Measurements from ENCODE around the gene HLA-DQA1.

GRCh38 chr6:32665661-32666060 lies 28.5 kb downstream of the HLA-DQA1 start:
- TF ChIP-seq MAX (IDR thresholded peaks at IDR 0.05; ENCODE audit: low read depth, low read length) (no peak), PBX3 (IDR thresholded peaks at IDR 0.05; ENCODE audit: insufficient replicate concordance, low read depth, low read length) (no peak), POLR2AphosphoS5 (IDR thresholded peaks at IDR 0.05; ENCODE audit: low read length) (no peak), USF1 (IDR thresholded peaks at IDR 0.05; ENCODE audit: borderline replicate concordance, extremely low read length, insufficient read depth, low read depth, low read length) (no peak), RFX5 (IDR thresholded peaks at IDR 0.05; ENCODE audit: low read depth, low read length) (no peak), ATF3 (IDR thresholded peaks at IDR 0.05; ENCODE audit: borderline replicate concordance, extremely low read depth, low read depth, low read length) (no peak), EZH2 (IDR thresholded peaks at IDR 0.05; ENCODE audit: borderline replicate concordance, control insufficient read depth, low read depth, low read length) (no peak), PAX8 (IDR thresholded peaks at IDR 0.05) (no peak), EP300 (IDR thresholded peaks at IDR 0.05; ENCODE audit: borderline replicate concordance in 1 of 2, control insufficient read depth in 1 of 2, low read depth in 2 of 2, low read length in 2 of 2) (no peak), ZNF274 (IDR thresholded peaks at IDR 0.05; ENCODE audit: insufficient read depth, insufficient read length) (no peak), TCF12 (IDR thresholded peaks at IDR 0.05; ENCODE audit: low read depth, low read length) (no peak), E2F4 (IDR thresholded peaks at IDR 0.05; ENCODE audit: low read depth, low read length) (no peak), CTCF (IDR thresholded peaks at IDR 0.05 in 2 of 3, conservative IDR thresholded peaks at IDR 0.05 in 1 of 3; ENCODE audit: control insufficient read depth in 2 of 3, extremely low read depth in 1 of 3, insufficient read depth in 1 of 3, low read depth in 3 of 3, low read length in 3 of 3) (no peak), REST (IDR thresholded peaks at IDR 0.05; ENCODE audit: low read depth, low read length) (no peak)
